HepG2 (cell line): ENCODE results near the gene FRMD5.

Source experiments
- KDM5B ChIP-seq: sonication (generic); formaldehyde crosslinking; IDR thresholded peaks from 2 replicates; pipeline ENCODE4 v1.4.0; 2020; ENCODE audit warnings: missing genetic modification reagents, mild to moderate bottlenecking, borderline replicate concordance
- NFIB ChIP-seq: sonication (generic); formaldehyde crosslinking; IDR thresholded peaks from 2 replicates; pipeline ENCODE4 v1.9.0; 2021; ENCODE audit warnings: missing genetic modification reagents, mild to moderate bottlenecking, borderline replicate concordance
- PCBP1 ChIP-seq: fragments of 200-400 bp; formaldehyde crosslinking; IDR thresholded peaks from 2 replicates; pipeline ENCODE4 v1.6.1; 2017; ENCODE audit warnings: mild to moderate bottlenecking, low read depth, low read length, borderline replicate concordance
- POLR2A ChIP-seq, 2 experiments: IDR thresholded peaks; 2 replicates each; pipeline ENCODE4 v1.6.1; 2011; ENCODE audit warnings: low read depth in 2 of 2, low read length in 2 of 2, mild to moderate bottlenecking in 1 of 2, moderate library complexity in 1 of 2; ENCODE audit not compliant: insufficient read depth in 1 of 2

- TF ChIP-seq POLR2A (IDR thresholded peaks at IDR 0.05; ENCODE audit: insufficient read depth in 1 of 2, low read depth in 2 of 2, low read length in 2 of 2) = no peak
- no peak for TF ChIP-seq PCBP1
- TF ChIP-seq KDM5B (CRISPR knock-in tag) = no peak
- TF ChIP-seq NFIB = no peak
These were observed 170.9 kb downstream of the FRMD5 start for GRCh38 chr15:44024155-44024554.
